Epithelial cell of proximal tubule (primary cell): Measurements from ENCODE around the gene MAN1B1. TPM values are rescaled to one million over a fixed set of nuclear protein-coding genes. Genes with fewer than 3 reads are reported as not detected.

Source experiments
- DNase-seq: peaks from one replicate; pipeline ENCODE4 v3.0.0-alpha.2; 2011; ENCODE audit warnings: low read depth
- H3K4me3 ChIP-seq: 2 replicates; pipeline ENCODE4 v1.5.1; 2011; ENCODE audit warnings: low read depth, mild to moderate bottlenecking, low read length
- total RNA-seq: library from RNA; depleted of rRNA; stranded (reverse); fragments of >200 nt; gene quantifications from 2 replicates; pipeline ENCODE4 v1.2.3, GENCODE V29; 2015
- TF ChIP-seq, protein P1 (sequence below): conservative IDR thresholded peaks from 2 replicates; pipeline ENCODE4 v1.5.1; 2012; ENCODE audit warnings: low read depth, mild to moderate bottlenecking, low read length

Gene MAN1B1
- total RNA-seq, 1 donor from 2014 or later: 74.3 TPM

DNA sequence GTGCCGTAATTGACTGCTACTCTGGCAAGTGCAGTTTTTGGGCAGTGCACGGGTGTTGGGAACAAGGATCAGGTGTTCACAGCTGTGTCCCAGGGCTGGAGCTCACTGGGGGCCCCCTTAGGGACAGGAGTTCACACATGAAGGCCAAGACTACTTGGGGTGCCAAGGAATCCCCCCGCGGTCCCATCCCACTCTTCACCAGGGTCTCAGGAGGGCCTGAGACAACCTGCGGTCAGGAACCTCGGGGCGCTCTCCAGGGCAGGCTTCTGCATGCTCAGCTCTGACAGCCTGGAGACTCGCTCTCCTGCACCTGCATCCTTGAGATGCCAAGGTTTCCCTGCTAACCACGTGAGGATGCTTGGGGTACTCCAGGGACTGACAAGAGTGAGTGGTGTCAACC, 2.3 kb upstream of the MAN1B1 start:
- no peak overlapping the region for H3K4me3 ChIP-seq
- TF ChIP-seq, protein P1, sequence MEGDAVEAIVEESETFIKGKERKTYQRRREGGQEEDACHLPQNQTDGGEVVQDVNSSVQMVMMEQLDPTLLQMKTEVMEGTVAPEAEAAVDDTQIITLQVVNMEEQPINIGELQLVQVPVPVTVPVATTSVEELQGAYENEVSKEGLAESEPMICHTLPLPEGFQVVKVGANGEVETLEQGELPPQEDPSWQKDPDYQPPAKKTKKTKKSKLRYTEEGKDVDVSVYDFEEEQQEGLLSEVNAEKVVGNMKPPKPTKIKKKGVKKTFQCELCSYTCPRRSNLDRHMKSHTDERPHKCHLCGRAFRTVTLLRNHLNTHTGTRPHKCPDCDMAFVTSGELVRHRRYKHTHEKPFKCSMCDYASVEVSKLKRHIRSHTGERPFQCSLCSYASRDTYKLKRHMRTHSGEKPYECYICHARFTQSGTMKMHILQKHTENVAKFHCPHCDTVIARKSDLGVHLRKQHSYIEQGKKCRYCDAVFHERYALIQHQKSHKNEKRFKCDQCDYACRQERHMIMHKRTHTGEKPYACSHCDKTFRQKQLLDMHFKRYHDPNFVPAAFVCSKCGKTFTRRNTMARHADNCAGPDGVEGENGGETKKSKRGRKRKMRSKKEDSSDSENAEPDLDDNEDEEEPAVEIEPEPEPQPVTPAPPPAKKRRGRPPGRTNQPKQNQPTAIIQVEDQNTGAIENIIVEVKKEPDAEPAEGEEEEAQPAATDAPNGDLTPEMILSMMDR: no peak
- DNase-seq: no peak

DNA sequence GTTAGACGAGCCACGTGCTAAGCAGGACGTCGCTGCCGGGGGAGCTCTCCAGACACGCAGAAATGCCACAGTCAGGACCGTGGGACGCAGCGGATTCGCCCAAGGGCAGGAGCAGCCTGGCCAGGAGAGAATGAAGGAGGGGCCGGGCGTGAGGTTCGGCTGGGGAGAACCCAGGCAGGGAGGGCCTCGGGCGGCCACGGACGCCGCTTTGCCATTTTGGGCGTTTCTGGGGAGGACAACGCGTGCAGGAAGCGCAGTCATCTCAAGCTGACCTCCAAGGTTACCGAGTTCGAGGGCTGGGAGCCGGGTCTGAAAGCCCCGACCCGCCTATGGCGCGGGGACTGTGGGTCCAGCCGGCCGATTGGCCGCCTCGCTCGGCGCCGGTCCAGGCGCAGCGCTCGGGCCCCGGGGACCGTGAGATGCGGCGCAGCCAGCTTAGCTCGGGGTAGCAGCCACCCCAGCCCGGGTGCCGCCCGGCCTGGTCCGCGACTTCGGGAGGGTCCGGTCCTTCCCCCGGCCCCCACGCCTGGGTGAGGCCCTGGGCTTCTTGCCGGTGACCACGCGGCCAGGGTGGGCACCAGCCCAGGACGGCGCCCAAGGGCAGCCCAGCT, 760 bp upstream of the MAN1B1 start:
- no peak for DNase-seq
- TF ChIP-seq, protein P1: no peak
- peak overlapping the region; percentile 72 for H3K4me3 ChIP-seq

DNA sequence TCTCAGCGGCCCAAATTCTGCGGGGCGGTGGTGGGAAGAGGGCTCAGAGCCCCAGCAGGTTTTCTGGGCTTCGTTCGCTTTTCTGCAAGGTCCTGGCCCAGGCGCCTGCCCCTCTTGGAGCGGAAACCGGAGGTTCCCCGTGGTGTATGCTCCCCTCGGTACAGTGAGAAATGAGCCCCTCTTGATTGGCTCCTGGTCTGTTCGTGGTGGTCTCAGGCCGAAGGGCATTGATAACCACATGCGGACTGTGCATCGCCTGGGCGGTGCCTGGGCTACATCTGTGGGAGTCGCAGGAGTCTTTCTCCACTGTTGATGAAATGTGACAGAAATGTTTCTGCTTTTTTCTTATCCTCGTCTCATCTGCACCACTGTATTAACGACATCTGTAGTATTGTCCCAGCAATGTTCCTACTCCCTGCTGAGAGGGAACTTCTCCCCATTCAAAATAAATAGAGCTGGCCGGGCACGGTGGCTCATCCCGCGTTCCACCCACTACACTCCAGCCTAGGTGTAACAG, 682 bp downstream of the MAN1B1 start:
- TF ChIP-seq, protein P1: no peak
- DNase-seq: no peak
- H3K4me3 ChIP-seq: peak overlapping the region; percentile 72

DNA sequence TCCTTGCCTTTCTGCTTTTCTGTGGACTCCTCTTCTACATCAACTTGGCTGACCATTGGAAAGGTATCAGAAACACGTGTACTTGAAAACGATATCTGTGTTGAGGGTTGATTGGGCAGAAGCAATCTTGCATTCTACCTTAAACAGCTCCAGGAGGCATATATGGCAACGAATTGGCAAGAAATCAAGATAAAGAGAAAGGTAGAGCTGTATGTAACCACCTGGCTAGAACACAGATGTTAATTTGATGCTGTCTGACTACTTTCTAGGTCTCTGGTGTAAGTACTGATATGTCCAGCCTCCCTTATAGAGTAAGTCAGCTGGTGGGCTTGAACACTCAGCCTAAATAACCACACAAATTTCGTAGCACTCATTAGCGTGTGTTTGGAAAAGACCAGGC, 1.3 kb downstream of the MAN1B1 start:
- no peak for DNase-seq
- TF ChIP-seq, protein P1: no peak
- peak overlapping the region; percentile 72 for H3K4me3 ChIP-seq

DNA sequence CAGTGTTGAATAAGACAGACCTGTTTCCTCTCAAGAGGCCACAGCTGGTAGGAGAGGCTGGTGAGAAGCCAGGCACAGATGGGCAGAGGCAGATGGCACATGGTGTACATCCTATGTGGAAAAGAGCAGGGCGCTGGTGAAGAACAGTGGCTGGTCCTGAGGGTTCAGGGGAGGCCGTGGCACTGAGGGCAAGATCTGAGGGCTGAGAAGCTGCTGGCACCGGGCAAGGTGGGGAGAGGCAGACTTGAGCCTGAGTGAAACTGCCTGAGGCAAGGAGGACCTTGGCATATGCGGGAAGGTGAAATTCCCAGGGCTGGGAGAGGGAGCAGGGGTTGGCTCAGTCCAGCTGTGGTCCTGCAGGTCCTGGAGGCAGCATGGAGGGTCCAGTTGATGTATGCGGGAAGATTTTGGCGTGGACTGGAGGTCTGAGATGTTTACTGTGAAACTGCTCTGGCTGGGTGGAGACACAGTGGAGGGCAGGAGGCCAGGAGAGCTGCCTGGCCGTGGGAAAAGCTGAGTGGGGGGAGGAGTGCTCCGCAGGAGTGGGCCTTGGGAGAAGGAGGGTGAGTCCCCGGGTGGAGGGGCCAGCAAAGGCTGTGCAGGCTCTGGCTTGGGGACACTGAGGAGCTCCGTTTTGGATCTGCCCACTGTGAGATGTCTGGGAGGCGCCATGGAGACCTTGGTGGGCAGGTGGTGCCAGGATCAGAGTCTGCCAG, 2.6 kb downstream of the MAN1B1 start:
- DNase-seq: no peak
- no peak overlapping the region for H3K4me3 ChIP-seq
- TF ChIP-seq, protein P1: no peak

DNA sequence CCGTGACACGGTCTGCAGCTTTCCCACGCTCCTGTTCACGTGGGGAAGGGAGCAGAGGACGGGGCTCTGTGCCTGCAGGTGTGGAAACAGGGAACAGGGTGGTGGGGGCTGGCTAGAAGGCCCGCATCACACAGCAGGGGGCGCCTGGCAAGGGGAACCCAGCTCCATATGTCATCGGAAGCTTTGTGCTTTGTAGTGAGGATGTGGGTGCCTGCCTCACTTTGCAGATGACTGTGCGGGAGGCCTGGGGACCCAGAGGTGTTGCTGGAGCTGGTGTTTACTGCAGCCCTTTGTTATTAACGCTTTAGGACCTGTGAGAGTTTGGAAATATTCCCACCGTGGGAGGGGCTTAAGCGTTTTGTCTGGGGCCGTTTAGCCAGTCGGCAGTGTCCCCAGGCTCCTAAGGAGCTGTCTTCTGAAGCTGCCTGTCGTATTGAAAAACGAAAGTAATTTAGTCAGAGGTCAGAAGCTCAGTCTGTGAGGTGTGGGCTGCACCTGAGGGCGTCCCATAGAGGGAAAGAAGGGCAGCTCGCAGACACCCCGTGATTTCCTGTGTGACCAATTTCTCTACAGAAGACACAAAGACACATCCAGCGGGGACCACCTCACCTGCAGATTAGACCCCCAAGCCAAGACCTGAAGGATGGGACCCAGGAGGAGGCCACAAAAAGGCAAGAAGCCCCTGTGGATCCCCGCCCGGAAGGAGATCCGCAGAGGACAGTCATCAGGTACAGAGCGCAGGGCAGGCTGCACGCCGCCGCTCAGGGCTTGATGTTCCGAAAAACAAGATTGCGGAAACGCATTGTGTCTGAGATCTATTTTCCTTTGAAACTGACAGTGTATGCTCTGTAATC, 9.1 kb downstream of the MAN1B1 start:
- TF ChIP-seq, protein P1: no peak
- no peak for DNase-seq
- H3K4me3 ChIP-seq: no peak overlapping the region
